ENCODE measurements around the gene SLCO3A1.

SLCO3A1 gene

GRCh38 chr15:92143765-92144164 lies 290.3 kb downstream of the SLCO3A1 start:
- no peak for FAIRE-seq

DNA sequence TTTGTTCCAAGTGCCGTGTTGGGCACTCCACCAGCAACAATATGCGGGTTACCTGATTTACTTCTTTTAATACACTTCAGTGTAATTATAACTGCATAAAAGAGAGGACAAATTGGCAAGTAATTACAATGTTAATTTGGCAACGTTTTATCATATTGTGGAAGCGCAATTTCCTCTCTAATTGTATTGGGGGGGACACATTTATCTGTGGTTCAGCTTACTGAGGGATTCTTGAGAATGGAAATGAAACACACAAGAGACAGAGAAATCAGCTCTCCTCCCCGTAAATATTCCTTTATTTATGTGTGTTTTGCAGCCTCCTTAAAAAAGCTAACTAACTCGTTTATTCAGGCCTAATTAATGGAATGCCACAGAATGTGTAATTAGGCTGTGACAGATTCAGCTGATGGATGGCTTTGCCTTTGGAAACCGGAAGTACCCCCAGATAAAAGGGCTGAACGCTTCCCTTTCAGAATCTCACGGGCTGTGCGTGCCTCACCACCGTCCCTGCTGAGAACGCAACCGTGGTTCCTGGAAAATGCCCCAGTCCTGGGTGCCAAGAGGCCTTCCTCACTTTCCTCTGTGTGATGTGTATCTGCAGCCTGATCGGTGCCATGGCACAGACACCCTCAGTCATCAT lies 293.1 kb downstream of the SLCO3A1 start:
- FAIRE-seq, result no peak

DNA sequence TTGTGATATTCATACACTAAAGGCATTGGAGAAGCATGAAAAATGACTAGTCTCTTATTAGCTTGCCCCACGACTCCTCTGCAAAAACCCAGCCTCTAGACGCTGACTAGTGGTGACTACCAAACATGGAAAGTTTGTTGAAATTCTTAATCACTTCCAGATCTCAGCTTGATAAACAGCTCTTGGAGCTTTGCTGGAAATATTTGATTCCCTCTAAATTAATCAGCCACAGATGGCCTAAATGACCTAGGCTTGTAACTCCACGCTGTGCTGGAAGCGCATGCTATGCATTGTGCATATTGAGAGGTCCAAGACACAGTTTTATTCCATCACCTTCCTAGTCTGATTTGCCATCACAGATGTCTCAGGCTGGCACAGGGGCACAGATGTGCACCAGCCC lies 295.5 kb downstream of the SLCO3A1 start:
- FAIRE-seq, result no peak

GRCh38 chr15:92149465-92149864 lies 296.0 kb downstream of the SLCO3A1 start:
- no peak for FAIRE-seq

- FAIRE-seq, result no peak
Observed at GRCh38 chr15:92151168-92151567, 297.7 kb downstream of the SLCO3A1 start.

DNA sequence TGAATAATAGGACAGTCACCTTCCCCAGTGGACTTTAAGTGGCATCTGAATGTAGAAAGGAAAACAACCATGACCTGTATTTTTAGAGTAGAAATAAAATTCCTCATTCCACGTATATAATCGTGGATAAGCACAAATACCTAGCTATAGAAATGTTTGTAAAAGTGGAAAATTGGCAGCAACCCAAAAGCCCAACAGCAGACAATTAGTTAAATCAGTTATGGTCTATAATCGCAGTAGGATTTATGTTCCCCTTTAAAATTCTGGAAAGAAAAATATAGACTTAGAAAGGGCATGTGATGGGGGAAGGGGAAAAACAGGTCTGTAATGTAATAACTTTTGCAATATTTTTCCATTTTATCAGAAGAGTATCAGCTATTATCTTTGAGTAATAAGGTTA lies 298.2 kb downstream of the SLCO3A1 start:
- no peak for FAIRE-seq

- no peak for FAIRE-seq
Observed at GRCh38 chr15:92152983-92153382, 299.5 kb downstream of the SLCO3A1 start.

DNA sequence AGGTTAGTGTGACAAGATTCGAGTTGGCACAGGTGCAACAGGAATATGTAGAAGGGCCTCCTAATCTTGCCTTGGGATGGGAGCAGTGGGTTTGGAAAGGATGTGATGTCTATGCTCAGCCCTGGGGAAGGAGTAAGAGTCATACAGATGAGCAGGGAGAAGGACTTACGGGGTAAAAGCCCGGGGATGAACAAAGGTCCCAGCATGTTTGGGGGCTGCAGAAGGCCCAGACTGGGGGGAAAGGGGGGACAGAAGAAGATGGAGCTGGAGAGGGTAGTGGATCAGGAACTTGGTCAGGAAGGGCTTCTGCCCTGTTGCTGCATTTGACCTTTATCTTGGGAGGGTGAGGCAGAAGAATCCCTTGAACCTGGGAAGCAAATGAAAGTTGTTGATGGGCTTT lies 300.1 kb downstream of the SLCO3A1 start:
- no peak for FAIRE-seq

- no peak for FAIRE-seq
Observed at GRCh38 chr15:92155934-92156333, 302.4 kb downstream of the SLCO3A1 start.

GRCh38 chr15:92157666-92158298 lies 304.3 kb downstream of the SLCO3A1 start:
- FAIRE-seq, result no peak

DNA sequence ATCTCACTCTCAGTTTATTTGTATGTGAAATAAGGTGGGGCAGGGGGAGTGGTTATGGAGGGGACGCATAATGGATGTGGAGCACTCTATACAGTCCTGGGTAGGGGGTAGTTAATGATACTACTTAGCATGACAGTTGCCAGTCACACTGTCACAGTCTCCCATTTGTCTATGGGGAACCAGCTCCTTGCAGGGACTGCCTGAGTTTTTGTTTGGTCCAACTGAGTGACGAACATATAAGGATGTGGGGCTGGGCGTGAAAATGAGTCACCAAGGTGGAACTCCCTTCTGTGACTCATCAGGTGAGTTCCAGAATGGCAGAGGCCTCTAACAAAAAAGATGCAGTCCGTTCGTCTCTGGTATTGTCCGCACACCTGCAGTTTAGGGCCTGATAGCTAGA lies 304.9 kb downstream of the SLCO3A1 start:
- no peak for FAIRE-seq

DNA sequence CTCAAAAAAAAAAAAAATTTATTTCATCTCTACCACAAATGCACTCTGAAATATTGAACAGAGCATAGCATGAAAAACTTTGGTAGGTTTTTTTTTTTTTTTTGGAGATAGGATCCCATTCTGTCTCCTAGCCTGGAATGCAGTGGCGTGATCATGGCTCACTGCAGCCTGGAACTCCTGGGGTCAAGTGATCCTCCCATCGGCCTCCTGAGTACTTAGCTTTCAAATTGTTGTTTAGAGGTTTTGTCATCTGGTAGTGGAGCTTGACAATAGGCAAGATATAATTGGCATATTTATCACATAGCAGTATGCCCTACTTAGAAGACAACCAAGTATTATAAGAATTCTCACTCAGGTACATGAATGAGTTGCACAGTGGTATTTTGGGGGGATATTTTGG lies 306.0 kb downstream of the SLCO3A1 start:
- FAIRE-seq, result no peak

DNA sequence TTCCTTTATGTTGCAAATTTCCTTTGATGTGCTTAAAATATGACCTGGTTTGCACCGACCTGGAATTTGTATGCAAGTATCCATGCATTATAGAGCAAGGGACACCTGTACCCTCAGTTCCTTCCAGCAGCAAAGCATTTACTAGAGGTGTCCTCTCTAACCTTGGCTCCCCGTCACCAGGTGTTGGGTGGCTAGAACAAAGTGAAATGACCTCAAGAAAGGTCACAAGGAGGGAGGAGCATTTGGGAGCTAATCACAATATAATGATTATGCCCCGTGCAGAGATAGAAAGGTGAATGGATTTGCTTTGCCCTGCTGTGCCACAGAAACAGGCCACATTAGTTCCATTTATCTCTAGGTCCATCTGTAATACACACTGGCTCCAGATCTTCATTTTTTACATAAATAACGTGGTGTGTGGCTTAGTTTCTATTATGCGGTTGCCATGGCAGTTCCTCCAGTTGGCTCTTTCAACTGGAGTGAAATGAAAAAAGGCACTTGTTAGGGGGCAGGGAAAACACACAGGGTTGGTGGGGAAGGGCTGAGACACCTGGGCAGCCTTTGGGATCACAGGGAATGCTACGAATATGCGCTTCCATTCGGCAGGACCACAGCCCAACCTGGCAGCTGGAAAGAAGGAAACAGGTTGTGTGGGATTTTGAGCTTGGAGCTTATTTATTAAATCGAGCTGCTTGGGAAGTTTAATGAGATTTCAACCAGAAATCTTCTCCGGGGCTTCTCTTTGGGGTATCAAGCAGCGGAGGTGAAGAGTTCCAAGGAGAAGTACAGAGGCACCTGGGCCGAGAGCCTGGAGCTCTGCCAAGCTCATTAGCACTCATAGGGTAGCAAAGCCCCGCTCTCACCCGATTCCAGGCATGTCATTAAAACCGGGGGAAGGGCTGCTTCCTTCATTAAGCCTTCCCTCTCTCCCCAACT lies 306.7 kb downstream of the SLCO3A1 start:
- no peak for FAIRE-seq

- FAIRE-seq, result no peak
Observed at GRCh38 chr15:92161039-92161670, 307.6 kb downstream of the SLCO3A1 start.

DNA sequence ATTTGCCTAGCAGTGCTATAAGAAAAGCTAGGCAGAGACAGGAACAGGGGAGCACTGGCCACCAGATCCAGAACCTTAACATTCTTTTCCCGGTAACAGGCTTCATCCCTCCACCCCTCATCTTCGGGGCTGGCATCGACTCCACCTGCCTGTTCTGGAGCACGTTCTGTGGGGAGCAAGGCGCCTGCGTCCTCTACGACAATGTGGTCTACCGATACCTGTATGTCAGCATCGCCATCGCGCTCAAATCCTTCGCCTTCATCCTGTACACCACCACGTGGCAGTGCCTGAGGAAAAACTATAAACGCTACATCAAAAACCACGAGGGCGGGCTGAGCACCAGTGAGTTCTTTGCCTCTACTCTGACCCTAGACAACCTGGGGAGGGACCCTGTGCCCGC lies 309.1 kb downstream of the SLCO3A1 start:
- no peak for FAIRE-seq

GRCh38 chr15:92163641-92164040 lies 310.1 kb downstream of the SLCO3A1 start:
- no peak for FAIRE-seq

DNA sequence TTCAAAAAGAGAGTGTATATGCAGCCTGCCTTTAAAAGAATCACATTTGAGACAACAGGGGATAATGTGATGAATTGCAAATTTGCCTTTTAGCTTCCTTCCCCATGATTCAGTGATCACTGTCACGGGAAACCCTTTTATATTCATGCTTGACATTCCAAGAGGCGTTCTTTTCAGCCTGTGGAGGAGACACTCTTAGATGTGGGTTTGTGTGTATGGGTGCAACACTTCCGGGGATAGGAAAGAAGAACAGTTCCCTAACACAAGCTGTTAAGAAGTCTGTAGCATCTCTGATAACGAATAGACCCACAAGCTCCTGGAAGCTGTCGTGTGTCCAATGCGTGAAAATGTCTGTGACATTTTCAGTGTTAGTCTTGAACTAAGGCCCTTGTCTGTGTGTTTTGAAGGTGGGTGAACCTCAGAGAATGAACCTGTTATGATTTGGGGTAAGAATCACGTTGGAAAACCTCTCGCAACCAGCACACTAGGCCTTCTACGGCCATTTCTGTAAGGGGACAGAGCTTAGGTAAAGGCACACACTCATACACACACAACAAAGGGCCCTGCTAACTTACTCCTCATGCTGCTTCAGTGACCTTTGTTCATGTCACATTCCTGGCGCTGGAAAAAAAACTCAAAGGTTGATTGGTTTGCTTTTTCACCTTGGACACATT lies 311.0 kb downstream of the SLCO3A1 start:
- FAIRE-seq, result no peak

DNA sequence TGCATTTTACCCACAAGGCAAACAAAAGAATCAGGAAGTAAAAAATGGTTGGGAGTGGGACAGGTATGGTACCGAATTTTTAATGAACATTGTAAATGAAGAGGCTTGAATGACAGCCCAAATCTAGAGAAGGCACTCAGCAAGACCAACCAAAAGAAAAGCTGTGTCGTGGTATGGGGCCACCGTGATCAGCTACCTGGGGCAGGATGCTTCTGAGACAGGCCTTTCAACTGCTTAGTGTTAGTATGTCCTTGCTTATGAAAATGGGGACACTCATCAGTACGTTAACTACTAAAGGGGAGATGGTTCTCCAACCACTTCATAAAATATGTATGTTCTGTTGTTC lies 311.5 kb downstream of the SLCO3A1 start:
- FAIRE-seq, result no peak

GRCh38 chr15:92166029-92166428 lies 312.5 kb downstream of the SLCO3A1 start:
- no peak for FAIRE-seq

DNA sequence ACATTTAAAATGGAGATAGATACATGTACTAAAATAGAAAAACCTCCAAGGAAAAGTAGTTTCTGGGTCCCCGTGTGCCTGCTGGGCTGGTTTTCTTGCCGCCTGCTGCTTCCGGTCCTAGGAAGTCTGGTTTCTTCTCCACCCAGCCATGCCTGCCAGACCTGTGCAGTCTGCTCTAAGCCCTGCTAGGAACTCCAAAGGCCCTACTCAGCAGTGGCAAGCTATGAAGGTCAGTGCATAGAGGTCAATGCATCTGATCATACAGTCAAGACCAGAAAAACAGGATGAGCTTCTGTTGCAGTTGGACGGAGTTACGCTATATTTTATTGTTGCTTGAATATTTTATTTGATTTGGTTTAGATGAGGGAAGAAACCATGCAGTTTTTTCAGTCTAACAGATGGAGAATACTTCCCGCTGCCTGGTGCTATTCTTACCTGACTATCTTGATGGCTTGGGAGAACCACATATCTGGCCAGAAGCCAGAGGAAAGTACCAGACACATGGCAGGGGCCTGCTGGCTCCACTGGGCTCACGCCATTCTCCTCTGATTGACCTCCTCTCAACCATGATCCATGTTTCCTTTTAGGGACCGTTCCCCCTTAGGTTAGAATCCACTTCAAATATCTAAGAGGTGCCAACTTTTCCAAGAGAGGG lies 313.4 kb downstream of the SLCO3A1 start:
- no peak for FAIRE-seq

DNA sequence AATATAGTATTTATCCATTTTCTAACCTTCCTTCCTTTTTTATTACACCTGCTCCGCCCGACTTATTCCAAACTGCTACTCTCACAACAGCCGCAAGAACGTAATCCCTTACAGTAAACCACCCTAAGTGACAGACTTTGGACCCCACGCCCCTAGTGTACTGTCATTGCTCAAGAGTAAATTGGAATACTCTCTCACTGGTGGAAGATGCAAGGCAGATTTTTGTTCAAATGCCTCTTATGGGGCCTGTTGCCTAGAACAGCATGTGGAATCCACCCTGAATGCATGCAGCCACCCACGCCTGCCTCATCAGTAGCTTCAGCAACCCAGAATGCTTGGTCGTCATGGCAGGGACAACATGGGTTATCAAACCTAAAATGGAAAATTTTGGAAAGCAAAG lies 313.9 kb downstream of the SLCO3A1 start:
- FAIRE-seq, result no peak

- no peak for FAIRE-seq
Observed at GRCh38 chr15:92168066-92168683, 314.7 kb downstream of the SLCO3A1 start.

Measured in islet of Langerhans (tissue), 1 donor.